ENCODE measurements around the gene ABCC6. TPM values are rescaled to one million over a fixed set of nuclear protein-coding genes. Genes with fewer than 3 reads are reported as not detected.

The ABCC6 gene
- total RNA-seq, 6 experiments from 2014 or later, result 54.9 to 115 (median 97.1) TPM

GRCh38 chr16:16143931-16144330, 79.4 kb downstream of the ABCC6 start:
- no peak for ATAC-seq
- WGBS (ENCODE audit: insufficient coverage, low coverage, low lambda C conversion rate, missing lambda C conversion rate), result no CpG with 5 or more reads among the region's 8 CpGs
- intact Hi-C loops (cut with DNase I), result no loop called here

GRCh38 chr16:16143038-16143763, 80.1 kb downstream of the ABCC6 start:
- Histone ChIP-seq H3K36me3 (peaks cover 0 to under 1% (median 0%) of the 10 kb centered on the region in 4 donors), H3K9me3 (no peaks in the 10 kb centered on the region), H3K27ac (no peak overlapping the region), H3K4me1 (peaks cover 0 to 13% (median 3%) of the 10 kb centered on the region in 4 donors), H3K27me3 (no peaks in the 10 kb centered on the region), H3K4me3 (no peak overlapping the region)
- WGBS (ENCODE audit: insufficient coverage, low coverage, low lambda C conversion rate, missing lambda C conversion rate), result 32% methylated on average over 8 of the region's 15 CpGs
- ATAC-seq (peak; percentile 36 to 51 (median 42)), DNase-seq (no peak)
- TF ChIP-seq POLR2A (IDR thresholded peaks at IDR 0.05), result no peak
- TF ChIP-seq CTCF (IDR thresholded peaks at IDR 0.05), result peak; percentile 11 to 54 (median 46)
- intact Hi-C loops (cut with DNase I), result no loop called here

More at GRCh38 chr16:16143931-16144330, 79.4 kb downstream of the ABCC6 start:
- H3K36me3 ChIP-seq, result no peaks in the 10 kb centered on the region
- no peak overlapping the region for H3K27ac ChIP-seq
- no peaks in the 10 kb centered on the region for H3K9me3 ChIP-seq
- no peak overlapping the region for H3K4me3 ChIP-seq
- peaks cover 0 to 20% (median 6%) of the 10 kb centered on the region in 4 donors for H3K4me1 ChIP-seq
- no peak for DNase-seq
- no peaks in the 10 kb centered on the region for H3K27me3 ChIP-seq
- TF ChIP-seq CTCF (IDR thresholded peaks at IDR 0.05) (no peak), POLR2A (IDR thresholded peaks at IDR 0.05) (no peak)

- Histone ChIP-seq H3K27me3 (no peaks in the 10 kb centered on the region), H3K36me3 (peaks cover 0 to 2% (median 0%) of the 10 kb centered on the region in 4 donors), H3K9me3 (no peaks in the 10 kb centered on the region), H3K4me1 (peaks cover 0 to 4% (median 0%) of the 10 kb centered on the region in 4 donors), H3K4me3 (no peak overlapping the region), H3K27ac (no peak overlapping the region)
- TF ChIP-seq CTCF (IDR thresholded peaks at IDR 0.05) (no peak), POLR2A (IDR thresholded peaks at IDR 0.05) (no peak)
- intact Hi-C loops (cut with DNase I), result no loop called here
- DNase-seq (no peak), ATAC-seq (no peak)
- WGBS (ENCODE audit: insufficient coverage, low coverage, low lambda C conversion rate, missing lambda C conversion rate), result 72% methylated on average over 2 of the region's 7 CpGs
Measured at GRCh38 chr16:16141784-16142396, 81.4 kb downstream of the ABCC6 start.

GRCh38 chr16:16141141-16141540, 82.2 kb downstream of the ABCC6 start:
- DNase-seq, result no peak
- H3K27ac ChIP-seq, result no peak overlapping the region
- H3K4me1 ChIP-seq, result no peaks in the 10 kb centered on the region
- no peak for ATAC-seq
- no peaks in the 10 kb centered on the region for H3K9me3 ChIP-seq
- TF ChIP-seq CTCF (IDR thresholded peaks at IDR 0.05), result no peak
- TF ChIP-seq POLR2A (IDR thresholded peaks at IDR 0.05), result no peak
- intact Hi-C loops (cut with DNase I), result no loop called here
- no peaks in the 10 kb centered on the region for H3K27me3 ChIP-seq
- no CpG with 5 or more reads among the region's 11 CpGs for WGBS (ENCODE audit: insufficient coverage, low coverage, low lambda C conversion rate, missing lambda C conversion rate)
- peaks cover 0 to 2% (median 0%) of the 10 kb centered on the region in 4 donors for H3K36me3 ChIP-seq
- H3K4me3 ChIP-seq, result no peak overlapping the region
